SIG-M5 treated with dmso at 0.1 percent for 504 hours (cell line): Measurements from ENCODE around the gene POLG.

ENCODE experiments used
- DNase-seq: peaks from one replicate; lab custom pipeline; 2025; ENCODE audit not compliant: unreplicated experiment; lab: John Stamatoyannopoulos, UW

The POLG gene

DNA sequence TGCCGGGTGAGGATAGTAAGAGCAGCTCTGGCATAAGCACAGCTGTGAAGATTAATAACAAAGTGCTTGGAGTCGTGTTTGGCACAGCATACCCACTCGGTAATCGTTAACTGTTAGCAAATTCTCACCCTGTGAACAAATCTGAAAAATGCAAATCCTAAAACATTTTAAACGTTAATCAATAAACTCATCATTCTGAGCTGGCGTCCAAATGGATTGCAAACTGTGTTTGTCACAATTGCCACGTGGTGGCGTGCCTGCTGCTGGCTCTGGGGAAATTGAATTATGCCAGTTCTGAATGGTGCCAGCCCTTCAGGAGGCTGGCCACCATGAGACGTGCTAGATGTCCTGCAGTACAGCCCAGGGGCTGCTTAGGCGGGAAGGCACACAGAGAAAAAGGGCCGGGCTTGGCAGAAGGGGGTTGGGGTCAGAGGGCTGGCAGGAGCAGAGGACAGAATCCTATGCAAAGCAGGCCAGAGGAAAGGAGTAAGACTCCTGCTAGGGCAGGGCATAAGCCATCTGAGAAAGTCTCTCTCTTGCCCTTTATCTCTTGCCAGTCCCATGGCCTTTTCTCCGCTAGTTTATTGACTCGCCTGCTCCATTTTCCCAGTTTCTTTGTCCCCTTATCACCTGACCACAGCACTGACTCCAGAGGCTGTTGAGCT is 22.1 kb upstream of the POLG start:
- DNase-seq, result peak; percentile 9

DNA sequence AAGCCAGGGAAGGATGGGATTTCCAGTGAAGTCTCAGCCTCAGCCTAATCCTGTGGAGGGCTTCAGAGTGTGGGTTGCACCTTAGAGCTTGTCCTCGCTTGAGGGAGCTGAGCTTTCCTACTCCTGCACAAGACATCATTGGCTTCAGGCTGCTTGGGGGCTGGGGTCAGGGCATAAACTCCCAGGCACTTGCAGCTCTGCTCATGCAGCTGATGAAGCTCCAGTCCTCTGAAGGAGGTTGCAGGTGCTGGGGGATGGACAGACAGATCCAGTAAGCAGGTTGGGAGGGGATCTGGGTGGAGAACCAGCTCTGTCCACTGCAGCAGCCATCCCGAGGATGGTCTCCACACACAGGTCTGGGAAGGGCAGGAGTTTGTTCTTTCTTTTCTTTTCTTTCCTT is 19.4 kb upstream of the POLG start:
- DNase-seq, result no peak

DNA sequence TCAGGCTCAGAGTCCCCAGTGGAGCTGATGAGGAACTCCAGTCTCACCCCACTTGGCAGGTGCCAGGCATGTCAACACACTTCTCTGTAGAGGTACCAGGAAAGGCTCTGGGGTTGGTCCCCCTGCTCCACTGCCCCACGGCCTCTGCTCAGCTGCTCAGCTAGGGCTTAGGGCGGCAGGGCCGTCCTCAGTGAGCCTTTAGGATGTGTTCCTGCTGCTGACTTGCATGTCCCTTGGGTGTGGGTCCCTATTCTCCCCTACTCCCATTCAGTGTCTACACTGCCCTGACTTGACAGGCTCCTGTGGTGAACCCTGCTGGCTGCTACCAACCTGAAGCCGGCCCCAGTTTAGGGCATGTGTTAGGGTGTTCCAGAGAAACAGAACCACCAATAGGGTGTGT is 17.9 kb upstream of the POLG start:
- no peak for DNase-seq

DNA sequence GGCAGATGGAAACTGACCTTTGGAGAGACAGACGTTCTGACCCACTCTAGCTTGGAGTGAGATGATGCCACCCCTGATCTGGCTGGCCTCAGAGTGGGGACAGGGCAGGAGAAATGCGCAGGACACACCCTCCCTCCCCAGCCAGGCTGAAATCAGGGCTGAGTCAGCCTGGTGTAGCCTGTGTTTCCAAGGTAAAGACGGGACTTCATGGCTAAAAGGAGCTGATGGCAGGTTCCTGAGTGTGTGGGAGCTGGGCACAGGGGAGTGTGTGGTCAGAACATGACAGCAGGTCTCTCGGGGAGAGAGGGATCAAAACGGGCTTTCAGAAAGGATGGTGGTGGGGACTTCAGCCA is 14.6 kb upstream of the POLG start:
- no peak for DNase-seq

DNA sequence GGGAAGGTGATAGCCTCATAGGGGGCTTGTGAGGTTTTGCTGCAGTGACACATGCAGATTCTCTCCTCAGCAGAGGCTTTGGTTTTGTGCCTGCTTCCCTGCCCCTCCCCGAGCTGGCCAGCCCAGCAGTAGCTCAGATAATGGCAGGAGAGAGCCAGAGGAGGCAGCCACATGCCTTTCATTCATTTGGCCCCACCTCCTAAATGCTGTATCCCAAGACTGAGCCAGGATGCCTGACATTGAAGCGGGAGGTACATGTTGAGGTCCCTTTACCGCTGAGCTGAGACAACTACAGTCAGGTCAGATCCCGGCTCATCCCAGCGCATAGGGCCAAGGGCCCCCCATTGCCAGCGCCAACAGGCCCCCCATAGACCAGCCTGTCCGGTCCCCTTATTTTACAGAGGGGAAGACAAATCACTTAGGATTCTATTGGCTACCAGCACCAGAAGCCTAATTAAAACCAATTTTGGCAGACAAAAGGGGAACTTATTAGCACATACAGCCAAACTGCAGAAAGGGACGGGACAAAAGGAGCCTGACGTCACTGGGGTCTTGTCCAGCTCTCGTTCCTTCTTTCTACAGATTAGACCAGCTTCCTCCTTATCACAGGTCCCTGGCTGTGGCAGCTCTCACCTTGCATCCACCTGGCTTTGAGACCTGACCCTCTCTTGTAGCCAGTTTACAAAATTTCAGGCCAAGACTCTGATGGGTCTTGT is 12.1 kb upstream of the POLG start:
- DNase-seq, result no peak

DNA sequence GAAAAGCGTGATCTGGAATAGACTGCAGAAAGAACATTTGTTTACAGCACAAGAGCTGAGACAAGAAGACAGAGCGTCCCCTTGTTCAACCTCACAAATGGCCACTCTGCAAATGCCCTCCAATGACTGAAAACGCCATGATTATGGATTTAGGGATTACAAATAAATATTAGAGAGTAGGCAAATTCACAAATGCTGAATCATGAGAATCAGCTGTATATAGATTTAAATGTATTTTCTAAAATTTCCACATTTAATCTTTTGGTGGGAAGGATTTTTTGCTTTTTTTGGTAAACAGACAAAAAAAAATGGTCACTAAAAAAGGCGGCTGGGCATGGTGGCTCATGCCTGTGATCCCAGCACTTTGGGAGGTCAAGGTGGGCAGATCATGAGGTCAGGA is 10.6 kb upstream of the POLG start:
- no peak for DNase-seq

DNA sequence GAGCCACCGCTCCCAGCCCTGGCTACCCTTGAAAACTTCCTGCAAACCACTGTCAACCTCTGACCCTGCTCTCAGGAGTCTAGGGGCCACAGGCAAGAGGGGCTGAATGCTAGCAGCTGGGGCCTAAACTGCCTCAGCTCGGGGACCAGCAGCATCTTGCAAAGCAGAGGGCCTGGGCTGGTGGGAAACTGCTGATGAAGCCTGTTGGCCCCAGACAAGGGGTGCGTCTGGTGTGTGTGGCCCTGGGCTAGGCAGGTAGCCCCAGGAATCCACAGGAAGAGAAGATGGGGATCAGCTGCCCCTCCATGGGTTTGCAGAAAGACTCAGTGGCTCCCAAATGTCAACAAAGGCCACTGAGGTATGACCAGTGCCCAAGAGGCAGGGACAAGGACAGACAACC is 8.2 kb upstream of the POLG start:
- DNase-seq, result no peak

DNA sequence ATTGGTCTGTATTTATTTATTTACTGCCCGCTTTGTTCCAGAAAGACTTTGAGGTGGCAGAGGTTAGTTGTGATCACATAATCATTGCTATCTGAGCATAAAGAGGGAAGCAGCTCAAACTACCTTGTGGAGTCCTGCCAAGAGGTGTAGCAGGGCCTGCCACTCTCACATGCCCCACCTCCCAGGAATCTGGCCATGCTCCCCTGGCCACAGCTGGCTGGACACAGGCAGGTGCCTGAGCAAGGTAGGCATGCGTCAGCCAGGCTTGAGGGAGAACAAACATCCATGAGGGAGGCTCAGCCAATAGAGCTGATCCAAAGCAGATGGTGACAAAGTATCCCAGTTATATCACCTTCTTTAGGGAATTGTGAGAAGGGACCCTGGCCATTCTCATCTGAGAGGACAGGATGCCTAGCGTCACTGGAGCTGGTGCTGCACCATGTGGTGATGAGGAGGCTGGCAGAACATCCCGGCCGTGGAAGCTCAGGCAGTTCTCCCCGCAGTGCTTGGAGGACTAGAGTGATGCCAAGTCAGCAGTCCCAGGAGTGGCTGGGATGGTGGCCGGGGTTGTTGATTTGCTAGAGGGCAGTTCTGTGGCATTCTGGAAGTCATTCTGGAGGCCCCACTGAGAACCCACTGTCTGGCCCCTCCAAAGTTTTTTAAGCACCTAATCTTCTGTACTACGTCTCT is 6.8 kb upstream of the POLG start:
- no peak for DNase-seq

DNA sequence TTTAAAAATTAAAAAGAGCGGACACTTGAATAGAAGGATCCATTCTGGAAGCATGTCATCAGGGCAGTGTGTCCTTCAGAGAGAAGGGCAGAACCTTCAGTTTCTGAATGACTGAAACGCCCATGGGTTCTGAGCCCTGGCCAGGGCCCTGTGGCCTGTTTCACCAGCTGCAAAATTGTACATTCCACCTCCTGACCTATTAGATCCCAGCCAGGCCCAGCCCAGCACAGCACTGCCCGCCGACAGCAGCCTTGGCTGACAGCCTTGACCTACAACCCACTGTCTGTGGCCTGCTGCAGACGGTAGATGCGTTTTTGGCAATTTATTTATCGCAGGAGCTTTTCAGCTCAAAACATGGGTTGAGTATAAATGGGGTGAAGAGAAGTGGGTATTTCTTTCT is 5.9 kb upstream of the POLG start:
- DNase-seq, result no peak

DNA sequence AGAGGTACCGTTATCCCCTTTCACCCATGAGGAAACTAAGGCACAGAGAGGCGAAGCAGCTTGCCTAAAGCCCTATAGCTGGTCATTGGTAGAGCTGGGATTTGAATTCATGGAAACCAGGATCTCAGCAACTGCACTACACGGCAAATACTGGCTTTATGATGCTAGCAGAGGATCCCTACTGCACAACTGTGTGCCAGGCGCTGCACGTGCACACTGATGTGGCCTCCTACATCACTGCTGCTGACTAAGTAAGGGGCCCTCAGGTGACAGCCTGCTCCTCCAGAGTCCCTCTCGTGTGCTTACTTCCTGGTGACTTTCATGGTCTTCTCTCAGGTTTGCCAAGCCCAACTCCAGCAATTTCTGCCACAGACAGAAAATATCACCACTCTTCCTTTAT is 3.4 kb upstream of the POLG start:
- no peak for DNase-seq

DNA sequence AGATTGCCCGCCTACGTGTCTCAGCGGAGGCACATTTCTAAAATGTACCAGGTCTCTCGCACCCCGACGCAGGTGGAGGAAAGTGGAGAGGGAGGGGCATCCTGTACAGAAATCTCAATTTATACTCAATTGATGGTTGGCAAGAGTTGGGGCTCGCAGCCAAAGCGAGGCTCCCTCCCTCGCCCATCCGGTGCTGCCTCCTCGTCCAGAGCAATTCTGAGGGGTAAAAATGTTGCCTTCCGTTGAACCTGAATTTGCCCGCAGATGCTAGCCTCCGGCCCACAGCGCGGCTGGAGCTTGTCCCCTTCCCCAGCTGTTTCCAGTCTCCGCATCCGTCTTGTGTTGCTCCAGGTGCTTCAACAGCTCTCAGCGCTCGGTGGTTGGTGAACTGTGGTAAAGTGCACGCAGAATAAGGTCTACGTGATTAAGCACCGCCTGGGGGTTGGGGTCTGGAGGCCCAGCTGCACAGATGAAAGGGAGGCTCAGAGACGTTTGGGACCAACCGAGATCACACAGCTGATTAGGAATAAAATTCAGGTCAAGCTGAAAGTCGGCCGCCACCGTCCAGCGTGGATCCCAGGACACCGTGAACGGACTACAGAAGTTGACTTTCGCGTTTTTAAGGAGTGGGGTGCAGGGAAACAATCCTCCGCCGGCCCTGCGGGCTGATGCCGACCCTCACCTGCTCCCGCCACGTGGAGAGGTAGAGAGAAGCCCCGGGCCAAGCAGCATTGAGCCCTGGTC is 846 bp upstream of the POLG start:
- no peak for DNase-seq

DNA sequence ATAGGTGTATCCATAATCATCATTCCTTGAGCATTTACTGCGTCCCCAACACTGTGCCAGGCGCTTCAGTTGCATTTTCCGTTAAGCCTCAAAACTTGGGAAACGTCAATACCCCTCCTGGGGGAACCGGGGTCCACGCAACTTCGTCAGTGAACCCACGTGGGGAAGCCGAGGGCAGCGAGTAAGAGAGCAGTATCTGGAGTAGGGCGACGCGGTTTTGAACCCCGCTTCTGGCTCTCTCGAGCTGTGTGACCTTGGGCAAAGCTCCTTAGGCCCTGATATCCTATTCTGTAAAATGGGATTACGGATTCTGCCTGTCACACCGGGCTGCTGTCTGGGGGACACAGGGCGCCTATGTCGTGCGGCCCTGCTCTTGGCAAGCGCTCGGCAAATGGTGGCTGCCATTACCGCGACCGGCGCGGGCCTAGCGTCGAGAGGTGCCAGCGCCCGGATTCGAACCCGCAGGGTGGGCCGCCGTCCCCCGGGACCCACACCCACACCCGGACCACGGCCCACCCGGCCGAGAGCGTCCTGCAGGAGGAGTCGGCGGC is 590 bp downstream of the POLG start:
- no peak for DNase-seq

DNA sequence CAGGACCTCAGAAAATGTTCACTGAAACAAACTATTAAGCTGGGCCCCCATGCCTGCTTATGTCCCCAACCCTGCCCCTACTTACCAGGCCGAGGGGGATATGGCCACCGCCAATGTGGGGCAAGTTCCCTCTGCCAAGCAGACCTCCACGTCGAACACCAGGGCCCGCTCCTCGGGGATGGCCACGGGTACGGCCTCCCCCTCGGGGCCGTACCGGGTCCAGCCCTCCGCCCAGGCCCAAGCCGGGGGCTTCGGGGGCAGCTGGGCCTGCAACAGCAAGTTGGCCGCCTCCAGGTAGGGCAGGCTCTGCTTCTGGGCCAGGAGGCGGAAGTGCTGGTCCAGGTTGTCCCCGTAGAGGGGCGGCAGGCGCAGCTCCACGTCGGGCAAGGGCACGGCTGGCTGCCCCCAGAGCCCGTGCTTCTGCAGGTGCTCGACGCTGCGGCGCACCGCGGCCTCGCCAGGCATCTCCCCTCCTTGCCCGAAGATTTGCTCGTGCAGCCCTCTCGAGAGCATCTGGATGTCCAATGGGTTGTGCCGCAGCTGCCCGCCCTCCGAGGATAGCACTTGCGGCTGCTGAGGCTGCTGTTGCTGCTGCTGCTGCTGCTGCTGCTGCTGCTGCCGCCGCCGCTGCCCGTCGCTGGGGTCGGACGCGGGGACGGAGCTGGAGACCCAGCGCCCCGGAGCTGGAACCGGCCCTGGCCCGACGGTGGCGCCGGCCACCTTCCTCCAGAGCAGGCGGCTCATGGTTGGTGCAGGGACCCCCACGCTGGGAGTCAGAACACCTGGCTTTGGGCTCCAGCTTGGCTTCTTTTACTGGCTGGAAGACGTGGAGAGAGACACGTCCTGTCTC is 1.4 kb downstream of the POLG start:
- DNase-seq, result no peak

DNA sequence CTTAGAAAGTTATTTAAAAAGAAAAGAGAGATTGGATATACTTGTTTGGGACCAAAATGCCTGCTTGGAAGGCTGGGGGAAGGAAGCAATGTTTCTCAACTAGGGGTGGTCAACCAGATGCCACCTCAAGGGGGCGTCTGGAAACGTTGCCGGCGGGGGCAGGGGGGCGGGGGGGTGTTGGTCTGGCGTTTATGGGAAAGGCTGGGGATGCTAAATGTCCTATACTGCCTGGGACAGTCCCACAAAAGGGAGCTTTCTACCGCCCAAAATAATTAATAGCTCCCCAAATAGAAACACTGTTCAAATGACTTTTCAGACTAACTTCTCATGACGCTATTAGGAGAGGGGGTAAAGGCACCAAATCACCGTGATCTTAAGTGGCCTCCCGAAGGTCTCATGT is 2.2 kb downstream of the POLG start:
- DNase-seq, result peak; percentile 19

DNA sequence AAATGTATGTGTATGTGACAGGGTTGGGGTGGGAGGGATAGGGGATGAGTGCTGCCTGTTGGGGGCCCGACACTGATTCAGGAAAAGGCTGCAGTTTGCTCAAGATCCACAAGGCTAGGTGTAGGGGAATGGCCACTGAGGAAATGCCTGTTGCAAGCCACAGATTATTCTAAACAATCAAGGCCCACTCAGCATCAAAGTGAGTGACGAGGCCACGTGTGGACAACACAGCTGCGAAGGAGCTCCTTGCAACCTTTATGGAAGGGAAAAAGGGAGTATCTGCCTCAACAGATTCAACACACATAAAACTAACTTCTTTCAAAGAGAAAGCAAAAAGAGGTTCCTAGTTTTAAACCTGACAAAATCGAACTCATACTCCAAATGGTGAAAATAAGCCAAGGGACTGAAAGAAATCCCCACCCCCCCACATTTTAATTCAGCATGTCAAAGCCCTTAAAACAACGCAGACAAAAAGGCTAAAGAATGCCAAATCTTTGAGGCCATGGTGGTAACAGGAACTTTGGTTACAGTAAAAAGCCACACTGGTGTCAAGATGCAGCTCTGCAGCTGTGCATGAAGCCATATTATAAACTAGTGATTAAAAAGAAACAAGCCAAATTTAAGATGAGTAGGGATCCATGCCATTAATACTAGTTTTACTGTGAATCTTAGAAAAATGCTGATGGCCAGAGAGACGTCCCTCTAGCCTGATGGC is 3.6 kb downstream of the POLG start:
- DNase-seq, result no peak

DNA sequence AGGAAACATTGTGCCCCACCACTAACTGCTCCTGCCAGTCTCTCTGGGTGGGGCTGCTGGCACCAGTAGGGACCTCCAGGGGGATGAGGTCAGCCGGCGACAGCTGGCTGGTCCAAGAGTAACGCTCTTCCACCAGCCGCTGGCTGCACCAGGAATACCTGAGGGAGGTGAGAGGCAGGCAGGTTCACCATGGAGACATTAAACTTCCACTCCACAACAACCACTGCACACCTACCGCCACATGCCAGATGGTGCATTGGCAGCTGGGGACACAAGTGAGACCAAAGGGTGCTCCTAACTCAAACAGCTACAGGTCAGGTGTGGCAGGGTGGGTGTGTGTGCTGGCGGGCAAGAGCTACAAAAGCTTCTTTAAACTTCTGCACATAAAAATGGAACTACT is 4.5 kb downstream of the POLG start:
- DNase-seq, result no peak

DNA sequence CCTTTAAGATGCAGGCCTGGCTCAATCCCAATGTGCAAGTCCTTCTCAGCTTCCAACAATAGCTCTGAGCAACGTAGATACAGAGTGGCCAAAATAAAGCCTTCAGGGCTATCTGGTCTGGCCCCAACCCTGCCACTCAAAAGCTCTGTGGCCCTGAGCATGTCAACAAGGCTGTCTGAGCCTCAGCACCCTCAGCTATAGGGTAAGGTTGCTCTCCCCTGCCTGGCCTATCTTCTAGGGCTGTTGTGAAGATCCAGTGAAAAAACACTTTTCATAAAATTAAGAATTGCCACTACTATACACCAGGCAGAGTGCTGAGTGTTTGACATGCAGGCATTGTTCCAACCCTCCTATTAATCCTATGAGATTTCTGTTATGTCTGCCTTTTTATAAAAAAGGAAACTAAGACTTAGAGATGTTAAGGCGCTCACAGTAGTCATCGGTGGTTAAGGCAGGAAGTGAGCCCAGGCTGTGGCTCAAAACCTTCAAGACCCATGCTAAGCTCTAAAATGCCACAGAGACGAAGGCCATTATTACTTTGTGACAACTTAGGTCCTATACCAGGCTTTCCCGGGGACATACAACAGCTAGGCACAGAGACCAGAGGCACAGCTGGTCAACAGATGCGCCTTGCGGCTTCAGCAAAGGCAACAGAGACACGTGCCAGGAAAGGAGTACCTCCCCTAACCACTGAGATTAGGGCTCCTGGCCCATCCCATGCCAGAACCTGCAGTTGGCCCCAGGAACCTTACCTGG is 5.1 kb downstream of the POLG start:
- no peak for DNase-seq

DNA sequence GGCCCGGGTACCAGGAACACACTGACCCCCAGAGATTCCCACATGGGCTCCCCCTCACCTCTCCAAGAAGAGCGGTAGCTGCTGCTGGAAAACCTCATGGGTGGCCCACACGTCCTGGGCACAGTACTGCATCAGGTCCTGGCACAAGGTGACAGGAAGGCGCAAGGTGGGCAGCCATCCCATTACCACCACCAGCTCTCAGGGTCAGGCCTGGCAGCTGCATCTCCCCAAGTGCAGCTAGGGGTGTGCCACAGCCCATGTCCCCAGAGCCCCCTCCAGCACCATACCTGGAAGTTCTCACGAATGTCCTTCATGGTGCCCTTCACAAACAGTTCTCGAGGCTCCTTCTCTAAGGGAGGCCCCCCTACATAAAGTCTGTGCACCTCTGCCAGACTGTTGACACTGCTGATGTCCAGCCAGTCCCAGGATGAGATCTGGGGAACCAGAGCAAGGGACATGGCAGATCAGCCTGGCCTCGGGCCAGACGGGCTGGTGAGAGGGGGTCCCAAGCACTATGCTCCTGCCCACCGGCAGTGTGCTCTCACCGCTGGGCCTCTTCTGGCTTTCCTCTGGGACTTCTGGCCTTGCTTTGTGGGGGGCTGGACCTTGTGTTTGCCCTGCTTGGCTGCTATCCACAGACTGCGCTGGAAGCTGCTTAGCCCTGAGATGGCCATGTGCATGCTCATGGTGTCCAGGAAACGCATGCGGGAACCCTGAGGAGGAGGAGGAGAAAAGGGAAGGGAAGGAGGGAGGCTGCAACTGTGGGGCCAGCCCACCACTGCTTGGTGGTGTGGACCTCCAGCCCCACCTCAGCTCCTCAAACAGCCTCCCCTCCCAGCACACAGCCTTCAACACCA is 6.0 kb downstream of the POLG start:
- DNase-seq, result no peak
